EH (cell line): Measurements from ENCODE around the gene RGS14.

Experiments
- DNase-seq: peaks from one replicate; pipeline ENCODE4 v3.0.0-alpha.2; 2015; ENCODE audit warnings: low read depth

Gene RGS14

GRCh38 chr5:177378884-177379883 lies 21.5 kb downstream of the RGS14 start:
- DNase-seq = peak; percentile 82

GRCh38 chr5:177380805-177381126 lies 23.0 kb downstream of the RGS14 start:
- no peak for DNase-seq

GRCh38 chr5:177382423-177383029 lies 24.8 kb downstream of the RGS14 start:
- peak; percentile 24 for DNase-seq

- DNase-seq = no peak
Measured at GRCh38 chr5:177383181-177383580, 25.5 kb downstream of the RGS14 start.

- no peak for DNase-seq
Measured at GRCh38 chr5:177384134-177384533, 26.4 kb downstream of the RGS14 start, which contains the start of gene SLC34A1. TSS of gene SLC34A1 (plus strand) at chr5:177384434. CDS start at chr5:177385742, 1,308 bp downstream.

GRCh38 chr5:177385720-177386119 lies 28.0 kb downstream of the RGS14 start:
- DNase-seq = no peak

GRCh38 chr5:177386542-177386941 lies 28.8 kb downstream of the RGS14 start:
- no peak for DNase-seq

- no peak for DNase-seq
Measured at GRCh38 chr5:177387405-177387804, 29.7 kb downstream of the RGS14 start.

GRCh38 chr5:177388521-177389052 lies 30.9 kb downstream of the RGS14 start:
- DNase-seq = no peak

GRCh38 chr5:177389241-177390169 lies 31.8 kb downstream of the RGS14 start:
- peak; percentile 98 for DNase-seq

- DNase-seq = peak; percentile 86
Measured at GRCh38 chr5:177390363-177391300, 32.9 kb downstream of the RGS14 start.

GRCh38 chr5:177392765-177393164 lies 35.0 kb downstream of the RGS14 start:
- DNase-seq = no peak

GRCh38 chr5:177393206-177393765 lies 35.6 kb downstream of the RGS14 start:
- DNase-seq = no peak

GRCh38 chr5:177393990-177394389 lies 36.3 kb downstream of the RGS14 start:
- DNase-seq = no peak

- DNase-seq = no peak
Measured at GRCh38 chr5:177396078-177396477, 38.4 kb downstream of the RGS14 start.

- no peak for DNase-seq
Measured at GRCh38 chr5:177396807-177397206, 39.1 kb downstream of the RGS14 start.

GRCh38 chr5:177397875-177398390 lies 40.2 kb downstream of the RGS14 start:
- DNase-seq = no peak

GRCh38 chr5:177399997-177400868 lies 42.5 kb downstream of the RGS14 start, which contains the start of gene PFN3:
TSS of gene PFN3 (minus strand) at chr5:177400661. CDS start at chr5:177400576, 85 bp downstream.
- no peak for DNase-seq
